Tibial artery (tissue), 4 donors: ENCODE data around the gene CCDC86.
A peak's percentile ranks its signal among the peaks of the same experiment; 100 is the strongest.

ENCODE experiments used
- DNase-seq, 2 donors: peaks; one replicate each; pipeline ENCODE4 v3.0.0-alpha.2; 2019
- H3K27ac ChIP-seq, 2 donors: fragments of 200-600 bp; sonication (generic) in 1 of 2; 1 replicate in 1 of 2; 2 replicates in 1 of 2; pipeline ENCODE4 v1.5.1; 2018 to 2019; ENCODE audit warnings: mild to moderate bottlenecking in 1 of 2
- H3K27me3 ChIP-seq, 2 donors: fragments of 200-600 bp; sonication (generic) in 1 of 2; one replicate each; pipeline versions ENCODE4 v1.5.1 to v1.6.0; 2016 to 2019
- H3K36me3 ChIP-seq, 3 donors: fragments of 200-600 bp; sonication (generic) in 2 of 3; one replicate each; pipeline ENCODE4 v1.5.1; 2016 to 2019; ENCODE audit warnings: mild to moderate bottlenecking in 2 of 3
- H3K4me1 ChIP-seq, 4 donors: fragments of 200-600 bp; sonication (generic) in 2 of 4; 1 replicate in 3 of 4; 2 replicates in 1 of 4; pipeline ENCODE4 v1.5.1; 2016 to 2019
- H3K4me3 ChIP-seq, 2 donors: fragments of 200-600 bp; sonication (generic) in 1 of 2; 1 replicate in 1 of 2; 2 replicates in 1 of 2; pipeline ENCODE4 v1.5.1; 2018 to 2019; ENCODE audit warnings: mild to moderate bottlenecking in 2 of 2
- H3K9me3 ChIP-seq, 3 donors: fragments of 200-600 bp; sonication (generic) in 1 of 3; one replicate each; pipeline ENCODE4 v1.5.1; 2016 to 2019
- CTCF ChIP-seq, 2 experiments: fragments of 200-600 bp in 1 of 2; fragments of 450-650 bp in 1 of 2; IDR thresholded peaks; one replicate each; pipeline ENCODE4 v1.5.1; 2017 to 2019; ENCODE audit warnings: antibody characterized with exemption in 2 of 2, mild to moderate bottlenecking in 1 of 2, moderate library complexity in 1 of 2
- intact Hi-C: fragments of 100-400 bp; cut with DNase I; formaldehyde crosslinking; loops from one replicate; pipeline ENCODE4 v1.15.0; 2023; ENCODE audit warnings: low total_unique reads

Gene CCDC86

DNA sequence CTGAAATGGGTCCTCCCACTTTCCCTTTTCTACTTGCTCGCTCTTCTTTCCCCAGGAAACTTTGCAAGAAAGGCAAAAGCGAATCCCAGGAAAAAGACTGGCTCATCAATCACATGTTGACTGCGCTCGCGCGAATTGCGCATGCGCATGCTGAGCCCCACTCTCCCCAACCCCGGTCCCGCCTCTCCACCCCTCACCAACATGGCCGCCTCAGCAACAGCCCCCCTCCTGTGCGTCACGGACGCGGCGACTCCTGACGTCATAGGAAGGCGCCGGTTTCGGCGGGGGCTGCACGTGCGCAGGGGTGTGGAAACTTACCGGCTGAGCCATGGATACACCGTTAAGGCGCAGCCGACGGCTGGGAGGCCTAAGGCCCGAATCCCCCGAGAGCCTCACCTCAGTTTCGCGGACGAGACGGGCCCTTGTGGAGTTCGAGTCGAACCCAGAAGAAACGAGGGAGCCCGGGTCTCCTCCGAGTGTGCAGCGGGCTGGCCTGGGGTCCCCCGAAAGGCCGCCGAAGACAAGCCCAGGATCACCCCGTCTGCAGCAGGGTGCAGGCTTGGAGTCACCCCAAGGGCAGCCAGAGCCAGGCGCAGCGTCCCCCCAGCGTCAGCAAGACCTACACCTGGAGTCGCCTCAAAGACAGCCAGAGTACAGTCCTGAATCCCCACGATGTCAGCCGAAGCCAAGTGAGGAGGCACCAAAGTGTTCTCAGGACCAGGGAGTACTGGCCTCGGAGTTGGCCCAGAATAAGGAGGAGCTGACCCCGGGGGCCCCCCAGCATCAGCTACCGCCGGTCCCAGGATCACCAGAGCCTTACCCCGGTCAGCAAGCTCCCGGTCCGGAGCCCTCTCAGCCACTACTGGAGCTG lies at the start of gene CCDC86:
Gene CCDC86, plus strand, starts transcription at position 317 of the 871 bp plus-strand sequence. Its CDS starts 12 bp downstream, at position 329.
- H3K36me3 ChIP-seq, result peaks cover 0 to 13% (median 0%) of the 10 kb centered on the region in 3 donors
- no peaks in the 10 kb centered on the region for H3K27me3 ChIP-seq
- intact Hi-C loops, result no loop called here
- peak within 1 kb of the TSS; percentile 72 to 76 for H3K27ac ChIP-seq
- H3K9me3 ChIP-seq, result no peaks in the 10 kb centered on the region
- peak; percentile 98 to 99 for DNase-seq
- peak in 1 of 2 experiments; percentile 8 for TF ChIP-seq CTCF (IDR thresholded peaks at IDR 0.05)
- H3K4me1 ChIP-seq, result peaks cover 0 to 39% (median 34%) of the 10 kb centered on the region in 4 donors
- peak within 1 kb of the TSS; percentile 72 for H3K4me3 ChIP-seq

DNA sequence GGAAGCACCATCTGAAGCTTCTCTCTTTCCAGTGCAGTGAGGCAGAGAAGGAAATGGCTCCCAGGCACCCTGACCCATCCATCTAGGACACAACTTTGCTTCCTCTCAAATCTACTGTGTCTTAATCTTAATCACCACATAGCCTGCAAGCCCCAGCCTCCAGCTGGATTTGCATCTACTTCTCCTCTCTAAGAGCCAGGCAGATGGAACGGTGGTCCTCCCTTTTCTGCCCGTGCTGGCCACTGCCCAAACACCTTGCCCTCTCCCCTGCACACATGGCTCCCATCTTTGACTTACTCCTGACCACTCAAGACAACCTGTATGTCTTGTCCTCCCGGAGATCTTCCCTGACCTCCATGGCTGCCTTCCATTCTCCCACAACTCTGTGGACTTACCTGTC lies 49.4 kb upstream of the CCDC86 start:
- TF ChIP-seq CTCF (IDR thresholded peaks at IDR 0.05), result no peak
- no peaks in the 10 kb centered on the region for H3K27me3 ChIP-seq
- intact Hi-C loops, result no loop called here
- H3K36me3 ChIP-seq, result no peaks in the 10 kb centered on the region
- H3K27ac ChIP-seq, result no peak overlapping the region
- peaks cover 0 to under 1% (median under 1%) of the 10 kb centered on the region in 4 donors for H3K4me1 ChIP-seq
- H3K4me3 ChIP-seq, result no peak overlapping the region
- DNase-seq, result no peak
- H3K9me3 ChIP-seq, result no peaks in the 10 kb centered on the region

DNA sequence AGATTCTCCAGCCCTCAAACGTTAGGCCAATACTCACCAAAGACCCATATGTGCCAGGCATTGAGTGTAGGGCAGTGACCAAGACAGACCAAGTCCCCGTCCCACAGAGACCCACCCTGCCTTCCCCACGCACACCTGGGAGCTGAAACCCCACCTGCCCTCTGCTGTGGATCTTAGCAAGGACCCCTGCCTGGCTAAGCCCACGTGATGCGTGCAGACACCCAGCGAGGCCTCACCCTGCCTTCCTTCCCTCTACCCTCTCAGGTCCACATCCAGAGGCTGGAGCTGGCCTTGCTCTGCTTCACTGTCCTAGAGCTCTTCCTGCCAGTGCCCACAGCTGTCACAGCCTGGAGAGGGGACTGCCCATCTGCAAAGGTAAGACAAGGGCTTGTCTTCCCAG lies 46.6 kb upstream of the CCDC86 start:
- no peaks in the 10 kb centered on the region for H3K36me3 ChIP-seq
- DNase-seq, result no peak
- intact Hi-C loops, result no loop called here
- H3K9me3 ChIP-seq, result no peaks in the 10 kb centered on the region
- no peak overlapping the region for H3K4me3 ChIP-seq
- no peak overlapping the region for H3K27ac ChIP-seq
- TF ChIP-seq CTCF (IDR thresholded peaks at IDR 0.05), result no peak
- H3K27me3 ChIP-seq, result peaks cover 0 to 9% of the 10 kb centered on the region in 2 donors
- no peaks in the 10 kb centered on the region for H3K4me1 ChIP-seq

- no peaks in the 10 kb centered on the region for H3K9me3 ChIP-seq
- no peak for DNase-seq
- no peak overlapping the region for H3K4me3 ChIP-seq
- no peaks in the 10 kb centered on the region for H3K4me1 ChIP-seq
- TF ChIP-seq CTCF (IDR thresholded peaks at IDR 0.05), result no peak
- peaks cover 0 to 9% of the 10 kb centered on the region in 2 donors for H3K27me3 ChIP-seq
- H3K36me3 ChIP-seq, result no peaks in the 10 kb centered on the region
- intact Hi-C loops, result no loop called here
- no peak overlapping the region for H3K27ac ChIP-seq
Observed at GRCh38 chr11:60797846-60798630, 43.9 kb upstream of the CCDC86 start.

DNA sequence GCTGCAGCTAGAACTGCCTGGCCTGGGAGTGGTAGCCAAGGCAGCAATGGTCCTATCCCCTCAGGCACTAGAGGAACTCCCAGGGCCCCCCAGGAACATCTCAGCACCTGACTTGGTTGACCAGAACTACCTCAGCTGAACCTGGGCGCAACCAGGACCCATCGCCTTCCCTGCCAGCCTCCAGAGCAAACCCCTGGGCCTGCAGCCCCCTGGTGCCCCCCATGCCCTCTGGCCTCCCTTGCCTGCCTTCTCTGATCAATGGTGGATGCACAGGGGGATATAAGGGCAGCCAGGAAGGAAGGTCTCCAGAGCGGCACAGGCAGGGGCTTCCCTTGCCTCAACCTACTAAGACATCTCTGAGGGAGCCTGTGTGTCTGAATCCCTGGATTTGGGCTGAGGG lies 43.3 kb upstream of the CCDC86 start:
- Histone ChIP-seq H3K27ac (no peak overlapping the region), H3K27me3 (peaks cover 0 to 9% of the 10 kb centered on the region in 2 donors), H3K9me3 (no peaks in the 10 kb centered on the region), H3K4me1 (no peaks in the 10 kb centered on the region), H3K4me3 (no peak overlapping the region), H3K36me3 (no peaks in the 10 kb centered on the region)
- no peak for DNase-seq
- intact Hi-C loops, result no loop called here
- no peak for TF ChIP-seq CTCF (IDR thresholded peaks at IDR 0.05)
